Amniotic stem cell (primary cell): Measurements from ENCODE around the gene C3orf22.

ENCODE experiments used
- DNase-seq: peaks from one replicate; lab custom pipeline; 2025; lab: John Stamatoyannopoulos, UW

Gene C3orf22

DNA sequence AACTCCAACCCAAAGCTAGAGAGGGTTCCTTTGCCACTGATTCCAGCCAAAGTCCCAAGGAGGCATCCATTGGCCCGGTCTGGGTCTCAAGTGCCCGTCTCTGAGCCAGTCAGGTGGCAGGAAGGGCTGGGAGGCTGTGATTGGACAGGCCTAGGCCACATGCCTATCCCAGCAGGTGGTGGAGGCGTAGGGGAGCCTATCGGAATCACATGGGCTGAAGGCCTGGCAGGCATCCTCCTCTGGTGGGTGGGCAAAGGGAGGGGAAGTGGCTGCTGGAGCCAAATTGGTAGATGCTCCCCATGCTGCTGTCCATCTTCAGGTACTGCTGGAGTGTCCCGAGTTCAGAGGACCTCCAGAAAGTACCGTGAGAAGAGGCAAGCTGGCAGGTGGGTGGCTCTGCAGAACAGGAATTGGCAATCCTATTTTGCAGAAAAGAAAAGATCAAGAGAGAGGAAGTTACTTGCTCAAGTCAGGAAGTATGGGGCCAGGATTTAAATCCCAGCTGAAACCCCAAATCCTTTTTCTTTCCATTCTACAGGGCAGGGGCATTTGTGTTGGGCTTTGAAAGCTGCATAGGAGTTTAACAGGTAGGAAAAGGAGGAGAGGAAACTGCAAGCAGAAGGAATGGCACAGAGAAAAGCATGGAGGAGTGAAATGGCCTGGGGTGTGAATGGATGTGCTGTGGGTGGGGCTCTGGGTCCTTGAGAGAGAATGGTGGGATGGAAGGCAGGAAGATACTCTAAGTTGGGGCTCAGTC is 31.1 kb downstream of the C3orf22 start:
- DNase-seq, result no peak

DNA sequence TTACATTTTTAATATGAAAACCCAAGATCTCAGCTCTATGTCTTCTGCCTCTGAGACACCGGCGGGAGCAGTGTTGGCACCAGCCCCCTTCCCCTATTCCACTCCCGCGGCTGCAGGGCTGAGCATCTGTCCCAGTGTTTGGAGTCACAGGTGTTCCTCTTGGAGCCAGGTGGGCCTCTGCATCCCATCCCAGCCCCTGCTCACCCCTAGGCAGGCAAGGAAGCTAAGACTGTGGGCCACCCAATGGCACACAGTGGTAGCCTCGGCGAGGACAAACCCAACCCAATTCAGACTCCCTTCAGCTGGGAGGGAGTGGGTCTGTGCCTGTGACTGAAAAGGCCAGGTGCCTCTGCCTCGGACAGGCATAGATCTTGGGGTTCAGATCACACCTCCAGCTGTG is 31.7 kb downstream of the C3orf22 start:
- DNase-seq, result no peak

DNA sequence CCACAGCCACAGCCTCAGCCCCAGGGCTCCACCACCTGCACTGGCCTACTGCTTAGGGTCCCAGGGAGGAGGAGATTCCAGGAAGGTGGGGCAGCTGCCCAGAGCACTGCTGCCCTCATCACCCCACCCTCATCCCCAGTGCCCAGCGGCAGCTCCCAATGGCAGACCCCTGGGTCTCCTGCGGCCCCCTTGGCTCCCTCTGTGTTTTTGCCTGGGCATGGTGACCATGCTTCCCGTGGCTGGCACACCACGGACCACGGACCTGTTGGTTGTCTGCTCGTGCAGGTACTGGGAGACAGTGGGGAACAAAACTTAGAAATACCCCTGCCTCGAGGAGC is 32.1 kb downstream of the C3orf22 start:
- no peak for DNase-seq

DNA sequence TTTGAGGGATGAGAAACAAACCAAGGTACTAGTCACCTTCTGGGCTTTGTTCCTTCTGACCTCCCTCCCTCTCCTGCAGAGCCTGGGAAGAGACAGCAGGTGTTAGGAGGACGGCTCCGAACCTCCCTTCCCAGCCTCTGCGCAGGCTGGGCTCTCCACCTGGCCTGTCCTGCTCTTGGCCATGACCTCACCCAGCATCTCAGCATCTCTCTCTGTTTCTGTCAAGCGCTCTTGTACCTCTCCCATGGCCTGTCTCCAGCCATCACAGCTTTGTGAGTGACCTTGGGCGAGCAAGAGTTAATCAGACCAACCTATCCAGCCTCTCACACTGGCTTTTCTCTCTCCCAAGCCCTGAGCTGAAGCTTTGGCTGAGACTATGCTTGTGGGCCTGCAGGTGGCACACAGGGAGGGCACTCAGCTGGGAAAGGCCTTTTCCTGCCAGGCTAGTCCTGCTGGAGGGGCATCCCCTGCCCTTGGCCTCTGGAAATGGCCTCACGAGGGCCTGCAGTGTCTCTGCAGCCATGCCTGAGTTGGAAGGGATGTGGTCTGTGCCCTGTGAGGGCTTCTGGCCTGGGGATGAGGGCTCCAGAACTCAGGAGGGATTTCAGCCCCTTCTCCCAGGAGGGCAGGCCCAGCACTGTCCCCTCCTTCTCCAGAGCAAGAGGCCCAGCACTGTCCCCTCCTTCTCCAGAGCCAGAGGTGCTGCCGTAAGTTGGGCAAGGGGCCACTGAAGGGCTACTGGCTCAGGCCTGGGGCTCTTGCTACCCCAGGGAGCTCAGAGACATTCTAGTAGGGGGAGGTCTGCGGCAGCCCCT is 32.7 kb downstream of the C3orf22 start:
- DNase-seq, result no peak

DNA sequence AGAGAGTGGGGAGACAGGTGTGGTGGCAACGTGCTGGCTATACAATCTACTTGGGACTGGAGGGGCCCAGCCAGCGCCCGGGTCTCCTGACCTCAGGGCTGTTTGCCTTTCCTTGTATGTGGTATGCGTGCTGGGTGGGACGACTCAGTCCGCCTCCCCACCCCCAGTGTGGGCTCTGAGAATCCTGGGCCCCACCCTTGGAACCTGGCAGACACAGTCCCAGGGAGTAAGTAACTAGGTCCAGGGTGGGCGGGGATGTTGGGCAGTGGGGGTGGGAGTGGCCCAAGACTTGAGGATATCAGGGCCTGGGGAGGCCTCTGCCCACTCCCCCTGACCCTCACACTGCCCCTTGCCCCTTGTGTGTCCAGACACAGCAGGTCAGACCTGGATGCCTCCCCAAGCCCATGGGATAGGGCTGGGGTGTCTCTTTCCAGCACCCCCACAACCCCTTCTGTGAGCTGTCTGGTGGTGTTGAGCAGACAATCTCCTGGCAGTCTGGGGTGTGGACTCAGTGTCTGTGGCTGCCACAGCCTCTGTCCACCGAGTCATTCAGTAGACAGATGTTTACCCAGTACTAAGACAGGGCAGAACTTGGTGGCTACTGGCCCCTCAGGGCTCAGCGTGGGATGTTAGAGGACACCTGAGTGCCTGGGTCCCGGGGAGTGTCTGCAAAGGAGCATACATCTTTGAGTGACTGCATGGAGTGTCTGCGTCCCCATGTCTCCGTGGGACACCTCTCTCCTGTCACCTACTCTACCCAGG is 33.5 kb downstream of the C3orf22 start:
- no peak for DNase-seq

DNA sequence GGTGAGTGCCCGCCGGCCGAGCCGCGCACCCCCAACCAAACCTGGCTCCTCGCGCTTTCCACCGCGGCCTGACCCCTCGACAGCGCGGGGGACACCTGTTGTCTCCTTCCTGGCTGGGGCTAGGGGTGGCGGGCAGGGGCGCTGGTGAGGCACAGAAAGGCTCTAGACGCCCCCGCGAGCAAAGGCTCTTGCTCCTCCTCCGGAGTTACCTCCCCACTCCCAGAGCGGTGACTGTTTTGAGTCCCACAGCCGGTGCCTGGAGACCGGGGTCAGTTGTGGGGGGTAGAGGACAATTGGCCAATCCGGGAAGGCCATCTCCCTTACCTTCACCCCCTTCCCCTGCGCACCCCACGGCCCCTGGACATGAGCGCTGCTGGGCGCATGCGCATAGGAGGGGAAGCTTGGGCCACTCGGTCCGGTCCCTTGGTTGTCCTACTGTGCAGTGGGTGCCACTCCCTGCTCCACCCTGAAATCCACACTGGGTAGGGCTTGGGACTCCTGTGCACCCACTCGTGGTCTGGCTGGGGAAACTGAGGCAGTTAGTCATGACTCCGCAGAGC is 34.2 kb downstream of the C3orf22 start:
- DNase-seq, result no peak

- no peak for DNase-seq
Measured at GRCh38 chr3:126523745-126524428, 34.8 kb downstream of the C3orf22 start, which contains the start of gene CHST13. TSS of gene CHST13 (plus strand) at chr3:126524155. CDS start at chr3:126524333, 178 bp downstream.

DNA sequence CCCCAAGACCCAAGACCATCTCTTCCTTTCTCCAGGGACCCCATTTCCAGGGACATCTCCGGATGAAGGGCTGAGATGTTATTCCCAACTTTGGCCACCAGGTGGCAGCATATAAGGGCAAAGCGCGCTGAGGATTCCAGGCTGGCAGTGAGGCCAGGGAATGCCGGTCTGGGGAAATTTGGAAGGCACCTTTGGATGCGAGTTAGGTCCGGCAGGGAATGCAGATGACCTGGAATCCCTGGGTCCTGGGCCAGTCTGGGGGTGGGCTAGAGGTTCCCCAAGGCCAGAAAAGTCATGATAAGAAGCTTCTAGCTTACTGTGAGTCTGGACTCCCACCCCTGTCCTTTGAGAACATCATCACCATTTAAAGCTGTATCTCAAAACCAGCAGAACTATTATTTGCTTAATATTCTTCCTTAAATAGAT is 36.4 kb downstream of the C3orf22 start:
- DNase-seq, result peak; percentile 28

- DNase-seq, result no peak
Measured at GRCh38 chr3:126521122-126521891, 37.4 kb downstream of the C3orf22 start.

- DNase-seq, result no peak
Measured at GRCh38 chr3:126519506-126520455, 39.0 kb downstream of the C3orf22 start.

DNA sequence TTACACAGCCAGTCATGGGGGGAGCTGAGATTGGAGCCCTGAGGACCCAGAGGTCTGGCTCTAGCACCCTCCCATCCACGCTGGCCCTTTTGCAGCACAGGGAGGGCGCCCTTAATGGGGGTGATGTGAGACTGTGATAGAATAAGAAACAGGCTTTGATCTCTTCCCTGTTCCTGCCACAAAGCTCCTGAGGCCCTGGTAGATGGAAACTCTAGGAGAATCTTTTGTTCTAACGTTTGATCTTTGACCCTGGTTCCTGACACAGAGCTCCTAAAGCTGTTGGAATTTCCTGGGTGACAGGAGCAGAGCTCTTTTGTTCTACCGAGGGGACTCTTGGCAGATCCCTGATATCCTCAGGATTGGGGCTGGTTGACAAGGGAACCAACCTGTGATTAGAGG is 40.0 kb downstream of the C3orf22 start:
- no peak for DNase-seq

DNA sequence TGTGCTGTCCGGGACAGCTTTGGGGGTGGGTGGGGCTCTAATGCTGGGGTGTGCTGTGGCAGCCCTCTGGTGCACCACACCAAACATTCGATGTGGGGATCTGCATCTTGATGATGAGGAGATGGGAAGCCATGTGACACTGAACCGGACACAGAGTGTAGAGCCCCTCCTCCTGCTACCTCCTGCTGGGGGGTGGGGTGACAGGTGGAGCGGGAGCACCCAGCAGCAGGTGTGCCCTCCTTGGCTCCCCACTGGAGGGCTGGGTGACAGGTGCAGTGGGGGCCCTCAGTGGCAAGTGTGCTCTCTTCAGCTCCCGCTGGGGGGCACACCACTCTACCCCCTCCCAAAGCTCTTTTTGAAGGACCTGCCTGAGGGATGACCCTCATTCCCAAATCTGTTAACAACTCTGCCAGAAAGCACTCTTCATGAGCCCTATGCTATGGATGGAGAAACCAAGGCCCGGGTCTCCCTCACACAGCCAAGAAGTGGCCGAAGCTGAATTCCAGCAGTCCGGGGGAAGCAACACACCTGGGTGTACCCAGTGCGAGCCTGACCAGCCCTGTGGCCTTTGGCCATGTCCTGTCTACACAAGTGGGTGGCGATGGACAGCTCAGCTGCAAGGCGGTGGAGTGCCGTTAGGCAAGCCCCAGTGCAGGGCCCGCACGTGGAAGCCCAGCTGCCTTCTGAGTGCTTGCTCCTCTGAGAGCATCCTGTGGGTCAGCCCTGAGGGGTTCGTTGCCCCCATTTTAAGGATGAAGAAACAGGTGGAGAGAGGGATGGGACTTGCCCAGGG is 40.5 kb downstream of the C3orf22 start:
- DNase-seq, result no peak

DNA sequence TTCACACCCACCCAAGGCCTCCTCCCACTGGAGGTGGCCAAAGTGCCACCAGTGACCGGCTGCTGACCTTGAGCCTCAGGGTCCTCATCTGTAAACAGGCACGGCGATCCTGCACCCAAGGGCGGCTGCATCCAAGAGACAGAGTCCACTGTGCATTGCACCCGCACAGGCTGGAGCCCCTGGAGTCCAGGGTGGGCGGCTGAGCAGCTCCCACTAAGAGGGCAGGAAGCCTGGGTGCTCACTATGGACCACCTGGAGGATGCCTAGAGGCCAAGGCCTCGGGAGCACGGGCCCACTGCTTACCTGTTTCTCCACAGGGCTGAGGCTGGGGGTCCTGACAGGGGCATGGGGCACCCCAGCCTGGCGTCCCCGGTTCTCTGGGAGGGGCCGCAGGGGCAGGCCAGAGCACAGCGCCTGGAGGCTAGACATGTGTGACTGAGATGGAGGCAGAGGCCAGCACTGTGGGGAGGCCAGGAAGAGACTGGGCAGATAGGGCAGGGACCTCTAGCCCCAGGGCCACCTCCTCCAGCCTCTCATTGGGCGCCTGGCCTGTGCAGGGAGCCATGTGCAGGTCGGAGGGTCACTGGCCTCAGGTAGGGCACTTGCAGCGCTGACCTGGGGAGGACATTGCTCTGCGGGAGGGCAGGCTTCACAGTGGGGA is 41.3 kb downstream of the C3orf22 start, which contains the start of gene UROC1:
UROC1 (minus strand) TSS at position 483 of the 661 bp plus-strand sequence; CDS start at position 429, 54 bp downstream.
- DNase-seq, result no peak

GRCh38 chr3:126516936-126517290 is 41.8 kb downstream of the C3orf22 start:
- no peak for DNase-seq

- DNase-seq, result no peak
Measured at GRCh38 chr3:126516152-126516935, 42.4 kb downstream of the C3orf22 start.

GRCh38 chr3:126515066-126515706 is 43.5 kb downstream of the C3orf22 start:
- no peak for DNase-seq

DNA sequence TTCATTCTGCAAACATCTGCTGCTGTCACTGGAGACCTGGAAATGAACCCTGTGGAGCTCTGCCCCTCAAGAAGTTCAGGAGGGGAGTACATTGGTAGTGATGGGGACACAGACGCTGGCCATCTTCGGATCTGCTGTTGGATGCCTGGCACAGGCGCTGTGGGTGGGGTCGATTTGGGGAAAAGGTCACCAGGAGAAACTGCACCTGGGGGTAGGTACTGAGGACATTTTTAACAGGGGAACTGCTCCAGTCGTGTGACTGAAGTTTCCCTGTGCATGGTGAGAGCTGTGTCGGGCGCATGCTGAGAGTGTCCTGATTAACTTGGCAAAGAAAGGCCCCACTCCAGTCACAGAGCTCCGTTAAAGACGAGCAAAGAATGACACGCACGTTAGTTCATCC is 44.6 kb downstream of the C3orf22 start:
- no peak for DNase-seq
